Thyroid gland (tissue), 4 donors: Measurements from ENCODE around the gene COL20A1. TPM values are rescaled to one million over a fixed set of nuclear protein-coding genes. Genes with fewer than 3 reads are reported as not detected.
"Not testable (repeated sequence)": the region's sequence is repeated elsewhere in the genome, so short reads cannot be mapped to it uniquely, and the experiment has no call there.

Source experiments
- DNase-seq, 2 donors: peaks; one replicate each; pipeline ENCODE4 v3.0.0-alpha.2; 2019
- H3K27ac ChIP-seq, 3 donors: fragments of 200-600 bp; sonication (generic); 1 replicate in 2 of 3; 2 replicates in 1 of 3; pipeline ENCODE4 v1.5.1; 2016 to 2019; ENCODE audit warnings: mild to moderate bottlenecking in 1 of 3, moderate library complexity in 1 of 3
- H3K27me3 ChIP-seq: fragments of 200-600 bp; sonication (generic); one replicate; pipeline ENCODE4 v1.5.1; 2019
- H3K36me3 ChIP-seq, 2 donors: fragments of 200-600 bp; sonication (generic); one replicate each; pipeline ENCODE4 v1.5.1; 2016 to 2019
- H3K4me1 ChIP-seq, 2 donors: fragments of 200-600 bp; sonication (generic); one replicate each; pipeline ENCODE4 v1.5.1; 2017 to 2019
- H3K4me3 ChIP-seq, 3 donors: fragments of 200-600 bp; sonication (generic); replicated peaks in 1 of 3; 1 replicate in 2 of 3; 2 replicates in 1 of 3; pipeline ENCODE4 v1.5.1; 2016; ENCODE audit warnings: mild to moderate bottlenecking in 1 of 3
- H3K9me3 ChIP-seq: fragments of 200-600 bp; sonication (generic); one replicate; pipeline ENCODE4 v1.5.1; 2017
- POLR2A ChIP-seq, 2 donors: fragments of 450-650 bp; IDR thresholded peaks; one replicate each; pipeline ENCODE4 v1.6.1; 2017; ENCODE audit warnings: antibody characterized with exemption in 2 of 2, mild to moderate bottlenecking in 2 of 2, moderate library complexity in 1 of 2
- WGBS, 2 donors: methylation state at CpG; one replicate each; pipeline ENCODE4 v1.1.5; 2017; 5-methylcytosine and 5-hydroxymethylcytosine counted together
- intact Hi-C: fragments of 100-400 bp; cut with DNase I; formaldehyde crosslinking; loops from one replicate; pipeline ENCODE4 v1.15.1; 2023
- total RNA-seq, 4 donors: library from RNA; depleted of rRNA; stranded (reverse); fragments of >200 nt; gene quantifications; one replicate each; pipeline ENCODE4 v1.2.3, GENCODE V29; 2016
- TF ChIP-seq, protein P1 (sequence below), 6 experiments: fragments of 200-600 bp in 3 of 6; fragments of 450-650 bp in 3 of 6; sonication (generic) in 3 of 6; IDR thresholded peaks; one replicate each; pipeline ENCODE4 v1.5.1; 2016 to 2019; ENCODE audit warnings: antibody characterized with exemption in 6 of 6, mild to moderate bottlenecking in 2 of 6, inconsistent platforms in 1 of 6, moderate library complexity in 1 of 6

The COL20A1 gene
- total RNA-seq, 4 donors from 2014 or later, result 0.13 TPM; not detected in 3

DNA sequence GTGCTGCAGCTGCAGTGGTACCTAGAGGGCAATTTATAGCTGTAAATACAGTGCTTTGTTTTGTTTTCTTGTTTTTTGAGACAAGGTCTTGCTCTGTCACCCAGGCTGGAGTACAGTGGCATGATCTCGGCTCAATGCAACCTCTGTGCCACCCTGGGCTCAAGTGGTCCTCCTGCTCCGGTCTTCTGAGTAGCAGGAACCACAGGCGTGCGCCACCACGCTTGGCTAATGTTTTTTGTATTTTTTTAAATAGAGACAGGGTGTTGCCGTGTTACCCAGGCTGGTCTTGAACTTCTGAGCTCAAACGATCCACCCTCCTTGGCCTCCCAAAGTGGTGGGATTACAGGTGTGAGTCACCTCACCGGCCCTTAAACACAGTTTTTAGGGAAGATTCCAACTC is 41.4 kb downstream of the COL20A1 start:
- WGBS, 2 donors, result 52 to 66% methylated on average over 8 of the region's 8 CpGs
- H3K9me3 ChIP-seq, result no peaks in the 10 kb centered on the region
- H3K4me1 ChIP-seq, result peaks cover 18 to 25% of the 10 kb centered on the region in 2 donors
- intact Hi-C loops, result no loop called here
- TF ChIP-seq, protein P1, sequence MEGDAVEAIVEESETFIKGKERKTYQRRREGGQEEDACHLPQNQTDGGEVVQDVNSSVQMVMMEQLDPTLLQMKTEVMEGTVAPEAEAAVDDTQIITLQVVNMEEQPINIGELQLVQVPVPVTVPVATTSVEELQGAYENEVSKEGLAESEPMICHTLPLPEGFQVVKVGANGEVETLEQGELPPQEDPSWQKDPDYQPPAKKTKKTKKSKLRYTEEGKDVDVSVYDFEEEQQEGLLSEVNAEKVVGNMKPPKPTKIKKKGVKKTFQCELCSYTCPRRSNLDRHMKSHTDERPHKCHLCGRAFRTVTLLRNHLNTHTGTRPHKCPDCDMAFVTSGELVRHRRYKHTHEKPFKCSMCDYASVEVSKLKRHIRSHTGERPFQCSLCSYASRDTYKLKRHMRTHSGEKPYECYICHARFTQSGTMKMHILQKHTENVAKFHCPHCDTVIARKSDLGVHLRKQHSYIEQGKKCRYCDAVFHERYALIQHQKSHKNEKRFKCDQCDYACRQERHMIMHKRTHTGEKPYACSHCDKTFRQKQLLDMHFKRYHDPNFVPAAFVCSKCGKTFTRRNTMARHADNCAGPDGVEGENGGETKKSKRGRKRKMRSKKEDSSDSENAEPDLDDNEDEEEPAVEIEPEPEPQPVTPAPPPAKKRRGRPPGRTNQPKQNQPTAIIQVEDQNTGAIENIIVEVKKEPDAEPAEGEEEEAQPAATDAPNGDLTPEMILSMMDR (IDR thresholded peaks at IDR 0.05), result no peak
- no peaks in the 10 kb centered on the region for H3K27me3 ChIP-seq
- no peaks in the 10 kb centered on the region for H3K36me3 ChIP-seq
- DNase-seq, result peak; percentile 55 to 65
- no peak overlapping the region for H3K27ac ChIP-seq
- no peak overlapping the region for H3K4me3 ChIP-seq

DNA sequence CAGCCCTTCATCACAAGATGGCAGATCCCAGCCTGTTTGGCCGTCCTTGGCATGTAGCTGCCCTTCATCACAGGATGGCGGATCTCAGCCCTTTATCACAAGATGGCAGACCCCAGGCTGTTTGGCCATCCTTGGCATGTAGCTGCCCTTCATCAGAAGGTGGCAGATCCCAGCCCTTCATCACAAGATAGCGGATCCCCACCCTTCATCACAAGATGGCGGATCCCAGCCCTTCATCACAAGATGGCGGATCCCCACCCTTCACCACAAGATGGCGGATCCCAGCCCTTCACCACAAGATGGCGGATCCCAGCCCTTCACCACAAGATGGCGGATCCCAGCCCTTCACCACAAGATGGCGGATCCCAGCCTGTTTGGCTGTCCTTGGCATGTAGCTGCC is 42.1 kb downstream of the COL20A1 start:
- DNase-seq, H3K9me3 ChIP-seq, intact Hi-C loops, H3K4me3 ChIP-seq, H3K27ac ChIP-seq, H3K27me3 ChIP-seq, H3K36me3 ChIP-seq: not testable (repeated sequence)
- H3K4me1 ChIP-seq, result peaks cover 18 to 23% of the 10 kb centered on the region in 2 donors
- 92 to 100% methylated on average over 4 to 9 of the region's 9 CpGs for WGBS, 2 donors

DNA sequence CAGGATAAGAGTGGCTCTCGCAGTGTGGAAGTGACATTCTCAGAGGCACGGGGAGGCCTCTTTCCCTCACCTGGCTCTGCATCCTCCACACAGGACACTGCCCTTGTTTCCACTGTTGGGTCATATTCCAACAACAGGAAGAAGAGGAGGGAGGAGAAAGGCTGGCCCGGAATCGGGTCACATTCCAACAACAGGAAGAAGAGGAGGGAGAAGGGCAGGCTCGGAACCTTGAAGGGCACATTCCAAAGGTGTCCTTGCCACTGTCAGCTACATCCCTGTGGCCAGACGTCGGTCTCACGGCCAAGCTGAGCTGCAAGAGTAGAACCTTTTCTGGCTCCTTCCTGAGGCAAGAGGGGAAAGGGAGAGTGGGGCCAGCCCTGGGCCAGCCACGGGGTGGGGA is 42.7 kb downstream of the COL20A1 start:
- no peak for TF ChIP-seq POLR2A (IDR thresholded peaks at IDR 0.05)
- TF ChIP-seq, protein P1 (IDR thresholded peaks at IDR 0.05), result no peak
- 42 to 53% methylated on average over 9 of the region's 9 CpGs for WGBS, 2 donors
- Histone ChIP-seq H3K27me3 (no peaks in the 10 kb centered on the region), H3K27ac (no peak overlapping the region), H3K36me3 (no peaks in the 10 kb centered on the region), H3K4me3 (no peak overlapping the region), H3K9me3 (no peaks in the 10 kb centered on the region), H3K4me1 (peaks cover 11 to 16% of the 10 kb centered on the region in 2 donors)
- intact Hi-C loops, result no loop called here
- no peak for DNase-seq

DNA sequence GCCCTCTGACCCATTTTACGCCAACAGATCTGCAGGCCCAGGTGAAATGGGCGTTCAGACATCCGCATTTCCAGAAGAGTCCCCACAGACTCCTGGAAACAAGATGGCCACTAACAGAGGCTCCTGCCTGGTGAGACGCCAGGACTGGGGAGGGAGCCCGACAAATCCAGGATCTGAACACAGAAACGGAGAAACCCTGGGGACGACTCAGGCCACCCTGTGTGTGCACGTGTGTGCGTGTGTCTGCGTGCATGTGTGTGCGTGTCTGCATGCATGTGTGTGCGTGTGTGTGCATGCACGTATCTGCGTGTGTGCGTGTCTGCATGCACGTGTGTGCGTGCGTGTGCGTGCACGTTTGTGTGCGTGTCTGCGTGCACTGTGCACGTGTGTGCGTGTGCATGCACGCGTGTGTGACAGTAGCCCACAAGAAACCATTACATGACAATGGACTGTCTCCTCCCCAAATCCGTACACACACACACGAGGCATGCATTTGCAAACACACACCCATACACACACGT is 43.3 kb downstream of the COL20A1 start:
- intact Hi-C loops, result no loop called here
- no peak for DNase-seq
- Histone ChIP-seq H3K4me1 (peaks cover 8 to 15% of the 10 kb centered on the region in 2 donors), H3K36me3 (no peaks in the 10 kb centered on the region), H3K9me3 (no peaks in the 10 kb centered on the region), H3K27ac (no peak overlapping the region), H3K27me3 (no peaks in the 10 kb centered on the region), H3K4me3 (no peak overlapping the region)
- no peak for TF ChIP-seq POLR2A (IDR thresholded peaks at IDR 0.05)
- TF ChIP-seq, protein P1 (IDR thresholded peaks at IDR 0.05), result no peak
- WGBS, 2 donors, result 91 to 95% methylated on average over 29 of the region's 29 CpGs

DNA sequence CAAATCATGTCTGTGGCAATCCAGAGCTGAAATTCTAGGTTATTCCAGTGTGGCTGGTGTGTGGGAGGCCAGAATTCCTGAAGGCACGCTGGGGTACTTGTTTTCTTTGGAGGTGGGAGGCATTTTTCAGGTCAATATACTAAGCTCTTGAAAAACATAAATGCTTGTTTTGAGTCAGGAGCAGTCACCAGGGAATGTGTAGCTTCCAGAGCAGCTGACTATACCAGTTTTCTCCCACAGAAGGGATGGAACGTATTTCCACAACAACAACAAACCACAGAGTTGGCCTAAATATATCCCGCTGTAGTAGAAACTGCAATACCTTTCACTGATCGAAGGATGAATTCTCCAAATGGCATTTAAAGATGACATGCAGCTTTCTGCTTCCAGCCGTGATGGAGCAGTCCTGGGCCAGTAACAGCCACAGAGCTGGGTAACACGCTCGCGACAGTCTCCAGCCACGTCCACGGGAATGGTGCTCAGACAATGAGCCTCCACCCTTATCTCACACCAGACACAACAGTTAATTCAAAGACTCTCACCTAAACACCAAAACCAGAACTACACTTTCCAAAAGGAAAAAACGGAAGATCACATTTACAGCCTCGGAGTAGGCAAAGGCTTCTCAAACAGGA is 44.9 kb downstream of the COL20A1 start:
- Histone ChIP-seq H3K36me3 (no peaks in the 10 kb centered on the region), H3K27me3 (no peaks in the 10 kb centered on the region), H3K4me3 (no peak overlapping the region), H3K9me3 (no peaks in the 10 kb centered on the region), H3K4me1 (peaks cover 8 to 15% of the 10 kb centered on the region in 2 donors), H3K27ac (no peak overlapping the region)
- TF ChIP-seq, protein P1 (IDR thresholded peaks at IDR 0.05), result no peak
- 84% methylated on average over 12 of the region's 12 CpGs for WGBS, 2 donors
- DNase-seq, result no peak
- intact Hi-C loops, result no loop called here

DNA sequence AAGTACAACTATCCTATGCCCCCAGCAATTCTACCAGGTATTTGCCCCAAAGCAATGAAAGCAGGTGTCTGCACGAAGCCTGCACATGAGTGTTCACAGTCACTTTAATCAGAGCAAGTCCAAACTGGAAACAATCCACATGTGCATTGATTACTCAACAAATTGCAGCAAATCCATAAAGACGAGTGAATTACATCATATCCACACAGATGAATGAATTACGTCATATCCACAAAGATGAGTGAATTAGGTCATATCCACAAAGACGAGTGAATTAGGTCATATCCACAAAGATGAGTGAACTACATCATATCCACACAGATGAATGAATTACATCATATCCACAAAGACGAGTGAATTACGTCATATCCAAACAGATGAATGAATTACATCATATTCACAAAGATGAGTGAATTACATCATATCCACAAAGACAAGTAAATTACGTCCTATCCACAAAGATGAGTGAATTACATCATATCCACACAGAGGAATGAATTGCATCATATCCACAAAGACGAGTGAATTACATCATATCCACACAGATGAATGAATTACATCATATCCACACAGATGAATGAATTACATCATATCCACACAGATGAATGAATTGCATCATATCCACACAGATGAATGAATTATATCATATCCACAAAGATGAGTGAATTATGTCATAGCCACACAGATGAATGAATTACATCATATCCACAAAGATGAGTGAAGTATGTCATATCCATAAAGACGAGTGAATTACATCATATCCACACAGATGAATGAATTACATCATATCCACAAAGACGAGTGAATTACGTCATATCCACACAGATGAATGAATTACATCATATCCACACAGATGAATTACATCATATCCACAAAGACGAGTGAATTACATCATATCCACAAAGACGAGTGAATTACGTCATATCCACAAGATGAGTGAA is 46.4 kb downstream of the COL20A1 start:
- H3K4me3 ChIP-seq, H3K27ac ChIP-seq, H3K27me3 ChIP-seq, intact Hi-C loops, H3K4me1 ChIP-seq, H3K9me3 ChIP-seq, H3K36me3 ChIP-seq, DNase-seq: not testable (repeated sequence)
- WGBS, 2 donors, result 81% methylated on average over 14 of the region's 14 CpGs

DNA sequence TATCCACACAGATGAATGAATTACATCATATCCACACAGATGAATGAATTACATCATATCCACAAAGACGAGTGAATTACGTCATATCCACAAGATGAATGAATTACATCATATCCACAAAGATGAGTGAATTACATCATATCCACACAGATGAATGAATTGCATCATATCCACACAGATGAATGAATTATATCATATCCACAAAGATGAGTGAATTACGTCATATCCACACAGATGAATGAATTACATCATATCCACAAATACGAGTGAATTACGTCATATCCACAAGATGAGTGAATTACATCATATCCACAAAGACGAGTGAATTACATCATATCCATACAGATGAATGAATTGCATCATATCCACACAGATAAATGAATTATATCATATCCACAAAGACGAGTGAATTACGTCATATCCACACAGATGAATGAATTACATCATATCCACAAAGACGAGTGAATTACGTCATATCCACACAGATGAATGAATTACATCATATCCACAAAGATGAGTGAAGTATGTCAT is 47.2 kb downstream of the COL20A1 start:
- H3K27ac ChIP-seq, H3K27me3 ChIP-seq, H3K4me3 ChIP-seq, H3K36me3 ChIP-seq, intact Hi-C loops, DNase-seq, H3K9me3 ChIP-seq, H3K4me1 ChIP-seq: not testable (repeated sequence)
- WGBS, 2 donors, result 88 to 89% methylated on average over 10 of the region's 10 CpGs
